ENCODE measurements around the gene GRAMD2A. TPM values are rescaled to one million over a fixed set of nuclear protein-coding genes. Genes with fewer than 3 reads are reported as not detected.
"Not testable (repeated sequence)": the region's sequence is repeated elsewhere in the genome, so short reads cannot be mapped to it uniquely, and the experiment has no call there.

Gene GRAMD2A
- total RNA-seq, 1 donor from 2014 or later: 5.5 TPM

- no peak for TF ChIP-seq CTCF (IDR thresholded peaks at IDR 0.05; ENCODE audit: insufficient read depth, low read length, severe bottlenecking)
- DNase-seq (ENCODE audit: low read depth): no peak
- H3K27me3 ChIP-seq (ENCODE audit: control insufficient read depth, insufficient read depth, low read length): no peaks in the 10 kb centered on the region
- H3K4me3 ChIP-seq (ENCODE audit: low read depth, low read length): no peak overlapping the region
- FAIRE-seq: no peak
- H3K36me3 ChIP-seq (ENCODE audit: control insufficient read depth, insufficient read depth, low read length): no peaks in the 10 kb centered on the region
Observed at GRCh38 chr15:72173401-72173800, 24.2 kb downstream of the GRAMD2A start.

DNA sequence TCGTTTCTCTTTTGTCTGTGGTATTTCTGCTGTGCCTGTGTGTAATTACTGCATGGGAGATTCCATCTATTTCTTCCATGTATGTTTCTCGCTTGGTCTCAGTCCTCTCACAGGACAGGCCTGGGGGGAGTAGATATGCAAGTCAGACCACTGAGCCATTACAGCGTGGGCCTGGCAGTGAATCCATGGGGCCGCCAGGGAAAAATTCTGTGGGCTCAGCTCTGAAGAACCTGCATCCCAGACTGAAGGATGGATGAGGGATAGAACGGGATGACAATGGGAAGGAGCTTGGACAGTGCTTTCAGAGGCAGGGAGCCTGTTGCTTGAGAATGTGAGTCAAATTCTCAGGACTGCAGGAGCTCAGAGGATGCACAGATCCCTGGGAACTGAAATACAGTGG, 24.8 kb downstream of the GRAMD2A start:
- DNase-seq (ENCODE audit: low read depth) (no peak), FAIRE-seq (no peak)
- Histone ChIP-seq H3K36me3 (ENCODE audit: control insufficient read depth, insufficient read depth, low read length) (no peaks in the 10 kb centered on the region), H3K4me3 (ENCODE audit: low read depth, low read length) (no peak overlapping the region), H3K27me3 (ENCODE audit: control insufficient read depth, insufficient read depth, low read length) (no peaks in the 10 kb centered on the region)
- TF ChIP-seq CTCF (IDR thresholded peaks at IDR 0.05; ENCODE audit: insufficient read depth, low read length, severe bottlenecking): no peak

GRCh38 chr15:72171978-72172377, 25.6 kb downstream of the GRAMD2A start:
- not testable (repeated sequence) for FAIRE-seq; H3K36me3 ChIP-seq (ENCODE audit: control insufficient read depth, insufficient read depth, low read length); DNase-seq (ENCODE audit: low read depth); H3K4me3 ChIP-seq (ENCODE audit: low read depth, low read length); H3K27me3 ChIP-seq (ENCODE audit: control insufficient read depth, insufficient read depth, low read length)

GRCh38 chr15:72170691-72171090, 26.9 kb downstream of the GRAMD2A start:
- Histone ChIP-seq H3K27me3 (ENCODE audit: control insufficient read depth, insufficient read depth, low read length) (no peaks in the 10 kb centered on the region), H3K4me3 (ENCODE audit: low read depth, low read length) (no peak overlapping the region), H3K36me3 (ENCODE audit: control insufficient read depth, insufficient read depth, low read length) (no peaks in the 10 kb centered on the region)
- DNase-seq (ENCODE audit: low read depth): no peak
- FAIRE-seq: no peak
- no peak for TF ChIP-seq CTCF (IDR thresholded peaks at IDR 0.05; ENCODE audit: insufficient read depth, low read length, severe bottlenecking)

- no peaks in the 10 kb centered on the region for H3K36me3 ChIP-seq (ENCODE audit: control insufficient read depth, insufficient read depth, low read length)
- FAIRE-seq: peak; percentile 77
- no peak for DNase-seq (ENCODE audit: low read depth)
- H3K27me3 ChIP-seq (ENCODE audit: control insufficient read depth, insufficient read depth, low read length): no peaks in the 10 kb centered on the region
- H3K4me3 ChIP-seq (ENCODE audit: low read depth, low read length): no peak overlapping the region
- TF ChIP-seq CTCF (IDR thresholded peaks at IDR 0.05; ENCODE audit: insufficient read depth, low read length, severe bottlenecking): no peak
Observed at GRCh38 chr15:72169921-72170611, 27.5 kb downstream of the GRAMD2A start.

DNA sequence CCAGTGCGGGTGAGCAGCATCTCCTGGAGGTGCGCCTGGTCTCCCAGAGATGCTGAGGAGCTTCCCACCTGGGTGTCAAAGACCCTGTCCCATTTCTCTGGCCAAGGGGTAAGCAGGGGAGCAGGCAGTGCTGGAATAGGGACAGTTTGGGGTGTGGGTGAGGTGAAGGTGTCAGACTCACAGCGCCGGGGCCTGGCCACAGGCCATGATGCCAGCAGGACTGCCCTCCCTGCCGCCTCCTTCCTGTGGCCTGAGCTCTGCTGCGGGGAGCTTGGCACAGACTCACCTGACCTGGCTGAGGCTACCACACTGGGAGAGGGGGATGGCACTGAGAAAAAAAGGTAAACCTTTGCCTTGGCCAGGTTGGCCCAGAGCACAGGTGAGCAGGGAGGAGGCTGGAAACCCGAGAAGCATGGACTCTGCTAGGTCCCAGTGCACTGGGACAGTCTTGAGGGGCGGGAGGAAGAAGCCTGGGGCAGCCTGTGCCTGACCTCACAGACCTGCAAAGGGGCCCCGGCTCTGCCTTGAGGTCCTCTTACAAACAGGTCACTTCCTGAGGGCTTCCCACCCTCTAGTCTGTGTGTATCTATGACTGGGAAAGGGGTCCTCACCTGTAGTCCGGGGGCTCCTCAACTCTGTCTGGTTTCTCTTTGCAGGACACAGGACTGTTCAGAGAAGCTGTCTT, 28.2 kb downstream of the GRAMD2A start:
- no peak for DNase-seq (ENCODE audit: low read depth)
- H3K36me3 ChIP-seq (ENCODE audit: control insufficient read depth, insufficient read depth, low read length): no peaks in the 10 kb centered on the region
- no peak overlapping the region for H3K4me3 ChIP-seq (ENCODE audit: low read depth, low read length)
- no peak for TF ChIP-seq CTCF (IDR thresholded peaks at IDR 0.05; ENCODE audit: insufficient read depth, low read length, severe bottlenecking)
- H3K27me3 ChIP-seq (ENCODE audit: control insufficient read depth, insufficient read depth, low read length): no peaks in the 10 kb centered on the region
- FAIRE-seq: no peak
